NCI-H69 (cell line): ENCODE results near the gene UBA3.

ENCODE experiments used
- DNase-seq: peaks from one replicate; lab custom pipeline; 2025; lab: John Stamatoyannopoulos, UW

UBA3 gene

GRCh38 chr3:69065318-69065964, 14.7 kb downstream of the UBA3 start:
- DNase-seq, result no peak

- DNase-seq, result no peak
These were observed 16.5 kb downstream of the UBA3 start for GRCh38 chr3:69063636-69064035.

- DNase-seq, result no peak
These were observed 20.5 kb downstream of the UBA3 start for GRCh38 chr3:69059688-69060087.

DNA sequence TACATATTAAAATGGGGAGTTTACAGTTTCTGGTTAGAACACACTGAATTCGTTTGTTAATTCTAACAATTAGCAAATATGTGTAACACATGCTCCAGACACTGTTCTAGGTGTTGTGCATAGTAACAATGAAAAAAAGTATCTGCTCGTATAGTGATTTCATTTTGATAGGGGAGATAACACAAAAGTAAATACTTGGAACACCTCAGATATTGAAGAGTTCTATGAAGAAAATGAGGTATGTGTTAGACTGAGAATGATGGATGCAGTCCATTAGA, 21.3 kb downstream of the UBA3 start:
- DNase-seq, result no peak

DNA sequence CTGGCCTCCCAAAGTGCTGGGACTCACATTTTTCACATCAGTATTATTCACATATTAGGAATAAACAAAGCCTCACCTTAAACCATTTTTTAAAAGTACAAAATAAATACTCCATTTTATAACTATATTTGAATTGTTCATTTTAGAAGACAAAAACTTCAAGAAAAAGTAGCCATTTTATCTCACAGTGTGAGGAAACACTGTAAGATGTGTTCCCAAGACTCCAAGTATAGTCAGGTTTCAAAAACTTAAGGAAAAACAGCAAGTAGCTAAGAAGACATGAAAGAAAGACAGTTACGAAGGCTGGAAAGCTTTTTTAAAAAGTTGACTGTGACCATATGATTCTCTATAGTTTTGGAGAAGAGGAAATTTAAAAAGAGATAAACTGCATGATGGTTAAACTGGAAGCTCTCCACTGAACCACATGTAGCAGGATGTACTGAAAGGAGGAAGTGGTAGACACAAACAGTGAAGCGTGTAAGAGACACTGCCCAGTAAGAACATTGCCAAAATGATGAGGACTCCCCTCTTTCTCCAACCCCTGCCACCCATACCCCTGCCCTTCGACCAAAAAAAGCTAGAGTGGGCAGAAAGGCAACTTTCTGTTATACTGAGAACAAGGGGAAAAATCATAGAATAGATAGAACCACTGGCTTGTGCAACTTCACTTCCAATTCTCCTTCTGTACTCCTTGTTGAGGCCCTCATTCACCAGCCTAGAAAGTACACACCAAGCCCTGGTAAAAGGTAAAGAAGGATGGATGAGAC, 21.8 kb downstream of the UBA3 start:
- DNase-seq, result no peak

- DNase-seq, result no peak
These were observed 27.7 kb downstream of the UBA3 start for GRCh38 chr3:69052472-69052898.

DNA sequence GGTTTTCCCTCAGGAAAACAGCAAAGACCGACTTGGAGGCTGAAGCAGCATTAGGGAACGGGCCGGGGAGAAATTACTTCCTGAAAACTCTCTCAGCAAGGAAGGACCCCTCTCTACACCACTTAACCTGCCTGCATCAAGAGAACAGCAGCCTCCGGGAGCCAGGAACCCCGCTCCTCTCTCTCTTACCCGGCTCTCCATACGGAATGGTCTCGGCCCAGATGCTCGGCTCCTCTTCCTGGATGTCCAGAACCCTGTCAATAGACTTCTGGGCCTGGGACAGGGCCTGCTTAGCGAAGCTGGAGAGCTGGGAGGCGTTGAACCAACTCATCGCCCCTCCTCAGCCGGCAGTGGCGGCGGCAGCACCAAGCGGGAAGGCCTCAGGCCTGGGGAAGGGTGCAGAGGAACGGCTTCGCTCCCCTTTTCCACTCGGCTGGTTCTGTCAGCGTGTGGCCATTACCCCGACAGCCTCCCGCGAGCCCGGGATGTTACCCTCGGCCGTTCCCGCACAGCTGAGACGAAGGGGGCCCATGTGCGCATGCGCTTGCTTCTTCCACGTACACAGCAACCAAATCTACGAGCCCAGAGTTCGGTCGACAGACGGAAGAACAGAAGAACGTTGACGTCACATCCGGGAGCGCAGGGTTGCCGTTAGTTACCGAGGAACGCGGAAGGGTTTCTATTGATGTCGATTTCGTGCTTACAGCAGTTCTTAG, 28.3 kb downstream of the UBA3 start, which contains the start of gene TMF1:
TSS of gene TMF1 (minus strand) at position 578 of the 716 bp plus-strand sequence. CDS start at position 331, 247 bp downstream.
- DNase-seq, result no peak

GRCh38 chr3:69048990-69049389, 31.2 kb downstream of the UBA3 start:
- no peak for DNase-seq

DNA sequence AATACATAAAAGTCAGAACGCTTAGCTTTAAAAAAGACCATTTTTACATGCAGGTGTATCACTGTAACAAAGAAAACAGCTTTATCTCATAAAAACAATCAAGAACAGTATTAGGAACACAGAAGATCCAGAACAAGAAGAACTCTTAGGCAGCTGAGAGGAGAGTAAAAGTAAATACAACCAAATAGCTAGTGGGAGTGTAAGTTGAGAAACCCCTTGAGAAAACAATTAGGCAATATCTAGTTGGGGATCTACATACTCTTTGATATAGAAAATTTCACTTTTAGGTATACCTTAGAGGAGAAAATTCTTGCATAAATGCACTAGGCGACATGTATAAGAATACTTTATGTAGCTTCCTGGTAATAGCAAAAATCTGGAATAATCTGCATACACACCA, 35.6 kb downstream of the UBA3 start:
- no peak for DNase-seq

DNA sequence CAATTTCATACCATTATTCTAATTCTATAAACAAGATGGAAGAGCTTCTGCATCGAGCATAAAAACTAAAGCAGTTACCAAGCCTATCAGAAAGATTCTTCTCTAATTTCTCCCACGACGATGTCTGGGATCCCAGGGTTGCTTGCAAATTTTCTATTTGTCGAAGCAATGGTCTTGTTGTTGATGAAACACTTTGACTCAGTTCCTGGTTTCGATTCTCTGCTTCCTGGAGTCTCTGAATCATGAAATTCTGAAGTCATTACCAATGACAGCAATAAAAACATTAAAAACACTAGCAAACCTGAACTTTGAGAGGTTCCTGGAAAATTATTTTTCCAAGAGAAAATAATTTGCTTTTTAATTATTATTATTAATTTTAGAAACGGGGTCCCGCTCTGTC, 46.7 kb downstream of the UBA3 start:
- no peak for DNase-seq

- no peak for DNase-seq
These were observed 47.4 kb downstream of the UBA3 start for GRCh38 chr3:69032737-69033136.

- DNase-seq, result no peak
These were observed 48.0 kb downstream of the UBA3 start for GRCh38 chr3:69032142-69032541.

DNA sequence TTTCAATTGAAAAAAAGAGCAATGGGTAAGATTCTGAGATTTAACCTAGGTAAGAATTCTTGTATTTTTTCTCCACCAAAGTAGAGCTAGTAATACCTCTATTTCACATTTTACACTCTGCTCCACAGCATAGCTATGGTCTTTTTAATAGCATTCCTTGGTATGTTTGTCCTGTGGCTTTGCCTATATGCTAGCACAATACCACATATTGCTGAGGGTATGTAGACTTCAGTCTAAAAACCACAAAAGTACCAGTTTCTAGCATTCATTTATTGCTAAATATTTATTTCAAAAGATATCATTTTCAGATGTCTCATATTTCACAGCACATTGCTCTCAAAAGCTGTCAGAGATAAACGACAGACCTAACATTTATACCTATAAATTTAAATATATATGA, 48.5 kb downstream of the UBA3 start:
- DNase-seq, result no peak

DNA sequence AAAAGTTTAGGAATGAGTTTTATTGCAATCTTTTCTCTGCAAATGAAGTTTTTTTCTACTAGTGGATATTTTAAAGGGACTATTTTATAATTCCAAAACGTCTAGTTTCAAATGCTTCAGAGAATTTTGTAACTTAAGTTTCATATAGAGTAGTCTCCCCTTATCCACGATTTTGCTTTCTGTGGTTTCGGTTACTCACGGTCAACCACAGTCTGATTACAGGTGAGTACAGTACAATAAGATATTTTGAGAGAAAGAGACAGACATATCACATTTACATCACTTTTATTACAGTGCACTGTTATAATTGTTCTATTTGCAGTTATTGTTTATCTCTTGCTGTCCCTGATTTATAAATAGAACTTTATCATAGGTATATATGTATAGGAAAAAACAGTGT, 59.3 kb downstream of the UBA3 start:
- no peak for DNase-seq

DNA sequence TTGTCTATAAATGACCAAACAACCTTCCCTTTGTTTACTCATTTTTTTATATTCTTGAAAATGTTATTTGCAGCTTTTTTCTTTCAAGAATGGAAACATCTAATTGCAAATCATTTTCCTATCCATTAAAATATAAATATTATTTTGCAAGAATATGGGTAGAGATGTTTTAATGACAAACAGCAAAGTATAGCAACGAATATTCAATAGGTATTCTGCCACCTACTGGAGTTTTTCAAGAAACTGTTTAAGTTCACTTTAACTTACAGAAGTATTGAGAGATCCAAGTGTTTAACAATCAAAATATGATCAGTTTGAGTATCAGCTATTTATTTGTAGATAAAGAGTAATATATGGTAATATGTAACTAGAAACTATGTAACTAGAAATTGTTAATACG, 59.7 kb downstream of the UBA3 start:
- DNase-seq, result no peak

GRCh38 chr3:69016901-69017300, 63.3 kb downstream of the UBA3 start:
- DNase-seq, result no peak

DNA sequence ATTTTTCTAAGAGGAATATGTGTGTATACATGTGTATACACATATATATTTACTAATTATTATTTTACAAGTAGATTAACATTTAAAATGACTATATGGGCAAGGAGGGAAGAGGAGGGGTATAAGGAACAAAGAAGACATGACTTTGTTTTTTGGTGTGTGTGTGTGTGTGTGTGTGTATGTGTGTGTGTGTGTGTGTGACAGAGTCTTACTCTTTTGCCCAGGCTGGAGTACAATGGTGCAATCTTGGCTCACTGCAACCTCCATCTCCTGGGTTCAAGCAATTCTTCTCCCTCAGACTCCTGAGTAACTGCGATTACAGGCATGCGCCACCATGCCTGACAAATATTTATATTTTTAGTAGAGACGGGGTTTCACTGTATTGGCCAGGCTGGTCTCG, 64.1 kb downstream of the UBA3 start:
- no peak for DNase-seq

DNA sequence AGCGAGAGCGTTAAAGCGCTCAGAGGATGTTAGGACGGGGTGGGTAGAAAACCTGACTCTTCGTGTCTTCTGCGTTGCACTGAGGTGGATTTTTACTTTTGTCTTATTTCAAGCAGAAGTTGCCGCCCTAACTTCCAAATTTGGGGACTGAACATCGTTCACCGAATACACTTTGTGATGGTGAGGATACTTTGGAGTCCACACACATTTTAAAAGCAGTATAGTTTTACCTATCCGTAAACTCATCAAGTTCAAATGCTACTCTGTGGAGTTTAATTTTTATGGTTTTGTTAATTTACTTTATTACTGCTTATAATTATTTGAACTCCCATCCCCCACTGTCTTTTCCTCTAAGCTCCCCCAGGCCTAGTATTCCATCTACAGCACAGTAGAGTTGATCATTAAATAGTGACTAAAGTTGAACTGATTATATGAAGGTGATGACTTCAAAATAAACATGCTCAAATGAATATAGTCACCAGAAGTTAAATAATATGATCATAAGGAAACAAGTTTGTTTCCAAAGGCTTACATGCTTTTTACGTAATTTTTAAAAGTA, 66.1 kb downstream of the UBA3 start:
- no peak for DNase-seq

DNA sequence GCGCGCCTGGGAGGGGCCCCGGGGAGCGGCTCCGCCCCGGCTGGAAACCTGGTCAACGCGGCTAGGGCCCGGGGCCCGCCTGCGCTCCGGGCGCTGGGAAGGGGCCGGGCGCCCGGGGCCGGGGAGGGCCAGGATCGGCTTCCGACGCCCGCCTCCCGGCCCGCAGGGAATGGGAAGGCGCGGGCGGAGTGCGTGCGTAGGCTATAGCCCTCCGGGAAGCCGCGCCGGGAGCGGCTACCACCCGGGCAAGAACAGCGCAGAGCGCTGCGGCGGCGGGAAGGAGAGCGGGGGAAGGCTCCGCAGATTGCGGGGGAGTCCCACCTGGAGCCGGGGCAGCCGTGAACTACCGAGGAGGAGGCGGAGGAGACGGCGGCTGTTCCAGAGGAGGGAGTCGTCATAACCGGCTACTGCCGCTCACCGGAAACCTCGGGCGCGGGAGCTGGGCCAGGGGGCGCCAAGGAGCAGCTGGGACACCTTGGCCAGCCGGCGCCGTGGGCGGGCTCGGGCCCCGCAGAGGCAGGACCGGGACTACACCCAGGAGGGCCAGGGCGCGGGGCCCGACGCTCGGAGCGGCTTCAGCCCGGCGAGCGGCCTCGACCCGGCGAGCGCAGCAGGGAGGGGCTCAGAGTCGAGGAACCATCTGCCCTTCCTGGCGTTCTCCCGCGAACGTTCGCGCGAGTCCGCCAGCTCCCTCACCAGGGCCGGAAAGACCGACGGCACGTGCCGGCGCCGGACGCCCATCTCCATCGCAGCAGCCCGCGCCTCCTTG, 66.7 kb downstream of the UBA3 start, which contains the start of gene EOGT:
TSS of gene EOGT (minus strand) at position 432 of the 769 bp plus-strand sequence. CDS start 3,838 bp downstream, outside the sequence.
- peak; percentile 87 for DNase-seq

- DNase-seq, result no peak
These were observed 67.3 kb downstream of the UBA3 start for GRCh38 chr3:69012800-69013252.

DNA sequence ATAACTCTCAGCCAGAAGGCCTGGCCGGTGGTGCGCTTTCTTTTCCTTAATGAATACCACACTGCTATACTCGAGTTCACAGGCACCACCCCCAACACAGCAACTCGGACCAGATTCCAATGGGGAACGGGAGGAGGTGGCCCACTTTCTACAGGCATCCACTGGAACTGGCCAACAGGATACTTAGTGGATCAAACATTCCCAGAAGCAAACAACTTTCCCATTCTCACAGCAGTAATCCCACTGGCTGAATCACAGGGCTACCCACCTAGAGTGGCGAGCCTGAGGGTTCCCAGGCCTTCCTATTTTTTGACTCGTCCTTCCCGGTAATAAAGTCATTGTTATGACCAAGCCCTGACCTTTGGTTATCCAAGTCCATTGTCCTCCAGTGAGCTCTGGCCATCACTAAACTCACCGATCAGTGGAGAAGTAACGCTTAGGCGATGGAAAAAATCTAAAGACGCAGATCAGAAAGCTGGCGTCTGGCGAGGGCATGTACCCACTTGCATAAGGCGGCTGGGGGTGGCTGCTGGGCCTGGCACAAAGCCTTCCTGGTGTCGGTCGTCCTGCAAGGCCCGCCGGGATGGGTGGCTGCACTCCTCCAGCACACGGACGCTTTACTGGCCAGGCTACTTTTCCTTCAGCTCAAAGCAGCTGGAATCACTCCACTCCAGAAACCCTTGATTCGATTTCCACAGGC, 67.9 kb downstream of the UBA3 start:
- no peak for DNase-seq
